Measurements from ENCODE around the gene MCIDAS. TPM values are rescaled to one million over a fixed set of nuclear protein-coding genes. Genes with fewer than 3 reads are reported as not detected.

MCIDAS gene
- total and polyA plus RNA-seq, 3 donors from 2014 or later, result 0.39 to 0.68 (median 0.42) TPM

GRCh38 chr5:55227664-55228430 lies 732 bp upstream of the MCIDAS start:
- intact Hi-C loops (cut with DNase I; ENCODE audit: low total_unique reads), result no loop called here
- H3K27ac ChIP-seq, result no peak overlapping the region
- no peaks in the 10 kb centered on the region for H3K27me3 ChIP-seq
- WGBS, 2 donors, result 5 to 8% methylated on average over 21 to 30 of the region's 30 CpGs
- H3K4me3 ChIP-seq, result peak overlapping the region; percentile 34 to 58
- H3K9me3 ChIP-seq, result no peaks in the 10 kb centered on the region
- no peak for TF ChIP-seq POLR2A (IDR thresholded peaks at IDR 0.05)
- TF ChIP-seq, protein P1, sequence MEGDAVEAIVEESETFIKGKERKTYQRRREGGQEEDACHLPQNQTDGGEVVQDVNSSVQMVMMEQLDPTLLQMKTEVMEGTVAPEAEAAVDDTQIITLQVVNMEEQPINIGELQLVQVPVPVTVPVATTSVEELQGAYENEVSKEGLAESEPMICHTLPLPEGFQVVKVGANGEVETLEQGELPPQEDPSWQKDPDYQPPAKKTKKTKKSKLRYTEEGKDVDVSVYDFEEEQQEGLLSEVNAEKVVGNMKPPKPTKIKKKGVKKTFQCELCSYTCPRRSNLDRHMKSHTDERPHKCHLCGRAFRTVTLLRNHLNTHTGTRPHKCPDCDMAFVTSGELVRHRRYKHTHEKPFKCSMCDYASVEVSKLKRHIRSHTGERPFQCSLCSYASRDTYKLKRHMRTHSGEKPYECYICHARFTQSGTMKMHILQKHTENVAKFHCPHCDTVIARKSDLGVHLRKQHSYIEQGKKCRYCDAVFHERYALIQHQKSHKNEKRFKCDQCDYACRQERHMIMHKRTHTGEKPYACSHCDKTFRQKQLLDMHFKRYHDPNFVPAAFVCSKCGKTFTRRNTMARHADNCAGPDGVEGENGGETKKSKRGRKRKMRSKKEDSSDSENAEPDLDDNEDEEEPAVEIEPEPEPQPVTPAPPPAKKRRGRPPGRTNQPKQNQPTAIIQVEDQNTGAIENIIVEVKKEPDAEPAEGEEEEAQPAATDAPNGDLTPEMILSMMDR (IDR thresholded peaks at IDR 0.05), result no peak
- no peaks in the 10 kb centered on the region for H3K36me3 ChIP-seq (ENCODE audit: low read depth, missing control alignments)
- H3K4me1 ChIP-seq, result peaks cover 25% of the 10 kb centered on the region
- no peak for DNase-seq

GRCh38 chr5:55226027-55226933 lies 835 bp downstream of the MCIDAS start:
- WGBS, 2 donors, result 5 to 16% methylated on average over 8 to 37 of the region's 54 CpGs
- Histone ChIP-seq H3K4me3 (peak overlapping the region; percentile 34 to 58), H3K9me3 (no peaks in the 10 kb centered on the region), H3K4me1 (peaks cover 9% of the 10 kb centered on the region), H3K27me3 (no peaks in the 10 kb centered on the region), H3K27ac (no peak overlapping the region), H3K36me3 (ENCODE audit: low read depth, missing control alignments) (no peaks in the 10 kb centered on the region)
- TF ChIP-seq POLR2A (IDR thresholded peaks at IDR 0.05), result no peak
- TF ChIP-seq, protein P1 (IDR thresholded peaks at IDR 0.05), result peak; percentile 52 to 62 (median 57)
- intact Hi-C loops (cut with DNase I; ENCODE audit: low total_unique reads), result no loop called here
- DNase-seq, result peak; percentile 83

GRCh38 chr5:55225346-55225745 lies 1.8 kb downstream of the MCIDAS start:
- Histone ChIP-seq H3K36me3 (ENCODE audit: low read depth, missing control alignments) (no peaks in the 10 kb centered on the region), H3K9me3 (no peaks in the 10 kb centered on the region), H3K27ac (no peak overlapping the region), H3K4me3 (no peak overlapping the region), H3K27me3 (no peaks in the 10 kb centered on the region), H3K4me1 (peaks cover 14% of the 10 kb centered on the region)
- DNase-seq, result no peak
- intact Hi-C loops (cut with DNase I; ENCODE audit: low total_unique reads), result no loop called here
- no peak for TF ChIP-seq POLR2A (IDR thresholded peaks at IDR 0.05)
- TF ChIP-seq, protein P1 (IDR thresholded peaks at IDR 0.05), result no peak

- no peak for DNase-seq
- intact Hi-C loops (cut with DNase I; ENCODE audit: low total_unique reads), result no loop called here
- peaks cover 14% of the 10 kb centered on the region for H3K4me1 ChIP-seq
- no peak overlapping the region for H3K4me3 ChIP-seq
- 41 to 50% methylated on average over 7 of the region's 7 CpGs for WGBS, 2 donors
- TF ChIP-seq, protein P1 (IDR thresholded peaks at IDR 0.05), result no peak
- no peak for TF ChIP-seq POLR2A (IDR thresholded peaks at IDR 0.05)
- no peaks in the 10 kb centered on the region for H3K36me3 ChIP-seq (ENCODE audit: low read depth, missing control alignments)
- no peak overlapping the region for H3K27ac ChIP-seq
- H3K27me3 ChIP-seq, result no peaks in the 10 kb centered on the region
- H3K9me3 ChIP-seq, result no peaks in the 10 kb centered on the region
Measured at GRCh38 chr5:55223812-55224240, 3.3 kb downstream of the MCIDAS start.

Data from testis (tissue), 3 donors.